Endodermal cell (in vitro differentiated cells): ENCODE data around the gene CHST1. TPM values are rescaled to one million over a fixed set of nuclear protein-coding genes. Genes with fewer than 3 reads are reported as not detected.

ENCODE experiments used
- DNase-seq: peaks from one replicate; pipeline ENCODE4 v3.0.0-alpha.2; 2017
- H3K27ac ChIP-seq: 2 replicates; pipeline ENCODE4 v1.5.1; 2013; ENCODE audit warnings: mild to moderate bottlenecking, low read depth, low read length, moderate library complexity
- H3K27me3 ChIP-seq: 2 replicates; pipeline ENCODE4 v1.6.1; 2013; ENCODE audit warnings: mild to moderate bottlenecking, low read length, moderate library complexity; ENCODE audit not compliant: insufficient read depth, control insufficient read depth, poor library complexity, severe bottlenecking
- H3K36me3 ChIP-seq: 2 replicates; pipeline ENCODE4 v1.7.0; 2013; ENCODE audit warnings: mild to moderate bottlenecking, low read length, moderate library complexity; ENCODE audit not compliant: control insufficient read depth, insufficient read depth
- H3K4me1 ChIP-seq: one replicate; pipeline ENCODE4 v1.7.0; 2013; ENCODE audit warnings: low read length; ENCODE audit not compliant: control insufficient read depth, insufficient read depth
- H3K4me3 ChIP-seq: 2 replicates; pipeline ENCODE4 v1.5.1; 2013; ENCODE audit warnings: mild to moderate bottlenecking, low read length, moderate library complexity
- H3K9ac ChIP-seq: 2 replicates; pipeline ENCODE4 v1.6.1; 2013; ENCODE audit warnings: mild to moderate bottlenecking, low read length, moderate library complexity; ENCODE audit not compliant: poor library complexity, severe bottlenecking; ENCODE audit errors: extremely low read depth
- H3K9me3 ChIP-seq: 2 replicates; pipeline ENCODE4 v1.6.1; 2013; ENCODE audit warnings: mild to moderate bottlenecking, low read length, moderate library complexity; ENCODE audit not compliant: control insufficient read depth
- H3K27ac Mint-ChIP-seq: 2 replicates; pipeline ENCODE4 v1.8.0; 2020; ENCODE audit warnings: mixed read lengths
- H3K27me3 Mint-ChIP-seq: 2 replicates; pipeline ENCODE4 v1.8.0; 2021; ENCODE audit warnings: mild to moderate bottlenecking, mixed read lengths; ENCODE audit not compliant: insufficient read depth
- H3K36me3 Mint-ChIP-seq: 2 replicates; pipeline ENCODE4 v1.8.0; 2020; ENCODE audit warnings: low read depth, mixed read lengths
- H3K4me1 Mint-ChIP-seq: 2 replicates; pipeline ENCODE4 v1.8.0; 2020; ENCODE audit warnings: mixed read lengths
- H3K4me3 Mint-ChIP-seq: 2 replicates; pipeline ENCODE4 v1.8.0; 2020; ENCODE audit warnings: mild to moderate bottlenecking, moderate library complexity, mixed read lengths
- H3K9me3 Mint-ChIP-seq: 2 replicates; pipeline ENCODE4 v1.8.0; 2020; ENCODE audit warnings: mild to moderate bottlenecking, mixed read lengths
- WGBS, 2 experiments: methylation state at CpG; one replicate each; pipeline versions ENCODE4 v1.1.5 to v1.1.7; 2013; ENCODE audit warnings: missing lambda C conversion rate in 2 of 2, mixed read lengths in 1 of 2; ENCODE audit not compliant: insufficient coverage in 1 of 2, insufficient read length in 1 of 2; 5-methylcytosine and 5-hydroxymethylcytosine counted together
- total RNA-seq, 2 donors: library from RNA; stranded (reverse); fragmentation: NEBNext Ultra II Directional in 1 of 2; extraction: Animal tissue kit (Norgen Biotek cat#: 25700) in 1 of 2; gene quantifications; 2 replicates in 1 of 2; 3 replicates in 1 of 2; pipeline ENCODE4 v1.2.1, GENCODE V29; 2021
- TF ChIP-seq, protein P1 (sequence below): fragments of 200-600 bp; sonication (generic); conservative IDR thresholded peaks from 2 replicates; pipeline ENCODE4 v1.5.0; 2021; ENCODE audit warnings: antibody characterized with exemption, mild to moderate bottlenecking

CHST1 gene
- total RNA-seq, 2 donors from 2014 or later: 0.95 to 1.6 TPM

DNA sequence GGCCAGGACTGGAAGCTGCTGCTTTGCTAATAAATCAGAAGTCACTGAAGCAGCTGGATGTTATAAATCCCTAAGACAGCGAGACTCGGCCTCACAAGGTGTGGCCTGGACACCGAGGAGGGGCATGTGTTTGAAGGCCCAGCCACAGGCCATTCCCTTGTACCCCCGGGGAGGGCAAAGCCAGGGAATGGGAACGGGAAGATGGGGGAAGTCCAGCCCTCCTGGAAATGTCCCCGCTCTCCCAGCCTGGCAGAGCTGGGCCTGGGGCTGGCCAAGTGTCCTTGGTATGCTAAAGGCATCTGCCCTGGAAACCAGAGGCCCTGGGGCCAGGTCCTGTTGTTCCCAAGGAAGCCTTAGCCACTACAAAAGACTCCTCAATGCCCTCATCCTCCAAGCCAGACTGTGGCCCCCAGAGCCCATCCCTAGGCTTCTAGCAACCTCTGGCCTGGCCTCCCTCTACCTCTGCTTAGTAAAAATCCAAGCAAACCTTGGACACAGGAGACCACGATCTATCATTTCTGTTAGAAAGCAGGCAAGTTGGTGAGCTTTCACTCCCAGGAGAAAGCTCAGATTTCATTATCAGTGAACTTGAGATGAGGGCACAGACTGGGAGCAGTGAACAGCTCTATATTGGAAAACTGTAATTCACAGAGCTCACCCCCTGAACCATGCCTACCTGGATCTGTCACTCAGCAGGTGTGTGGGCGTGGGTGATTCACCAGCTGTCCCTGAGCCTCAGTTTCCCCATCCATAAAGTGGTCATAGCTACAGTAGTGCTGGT is 11.0 kb downstream of the CHST1 start:
- H3K27ac Mint-ChIP-seq: no peak overlapping the region
- H3K27me3 Mint-ChIP-seq: peaks cover 8% of the 10 kb centered on the region
- H3K4me3 ChIP-seq: no peak overlapping the region
- H3K4me3 Mint-ChIP-seq: no peak overlapping the region
- no peaks in the 10 kb centered on the region for H3K36me3 ChIP-seq
- H3K4me1 Mint-ChIP-seq: peaks cover 3% of the 10 kb centered on the region
- H3K4me1 ChIP-seq: no peaks in the 10 kb centered on the region
- H3K27ac ChIP-seq: no peak overlapping the region
- H3K27me3 ChIP-seq: no peaks in the 10 kb centered on the region
- no peaks in the 10 kb centered on the region for H3K9me3 ChIP-seq
- WGBS, 2 experiments: 84 to 89% methylated on average over 6 to 8 of the region's 8 CpGs
- no peaks in the 10 kb centered on the region for H3K36me3 Mint-ChIP-seq
- no peak overlapping the region for H3K9ac ChIP-seq
- TF ChIP-seq, protein P1, sequence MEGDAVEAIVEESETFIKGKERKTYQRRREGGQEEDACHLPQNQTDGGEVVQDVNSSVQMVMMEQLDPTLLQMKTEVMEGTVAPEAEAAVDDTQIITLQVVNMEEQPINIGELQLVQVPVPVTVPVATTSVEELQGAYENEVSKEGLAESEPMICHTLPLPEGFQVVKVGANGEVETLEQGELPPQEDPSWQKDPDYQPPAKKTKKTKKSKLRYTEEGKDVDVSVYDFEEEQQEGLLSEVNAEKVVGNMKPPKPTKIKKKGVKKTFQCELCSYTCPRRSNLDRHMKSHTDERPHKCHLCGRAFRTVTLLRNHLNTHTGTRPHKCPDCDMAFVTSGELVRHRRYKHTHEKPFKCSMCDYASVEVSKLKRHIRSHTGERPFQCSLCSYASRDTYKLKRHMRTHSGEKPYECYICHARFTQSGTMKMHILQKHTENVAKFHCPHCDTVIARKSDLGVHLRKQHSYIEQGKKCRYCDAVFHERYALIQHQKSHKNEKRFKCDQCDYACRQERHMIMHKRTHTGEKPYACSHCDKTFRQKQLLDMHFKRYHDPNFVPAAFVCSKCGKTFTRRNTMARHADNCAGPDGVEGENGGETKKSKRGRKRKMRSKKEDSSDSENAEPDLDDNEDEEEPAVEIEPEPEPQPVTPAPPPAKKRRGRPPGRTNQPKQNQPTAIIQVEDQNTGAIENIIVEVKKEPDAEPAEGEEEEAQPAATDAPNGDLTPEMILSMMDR: no peak
- DNase-seq: peak; percentile 45
- no peaks in the 10 kb centered on the region for H3K9me3 Mint-ChIP-seq

DNA sequence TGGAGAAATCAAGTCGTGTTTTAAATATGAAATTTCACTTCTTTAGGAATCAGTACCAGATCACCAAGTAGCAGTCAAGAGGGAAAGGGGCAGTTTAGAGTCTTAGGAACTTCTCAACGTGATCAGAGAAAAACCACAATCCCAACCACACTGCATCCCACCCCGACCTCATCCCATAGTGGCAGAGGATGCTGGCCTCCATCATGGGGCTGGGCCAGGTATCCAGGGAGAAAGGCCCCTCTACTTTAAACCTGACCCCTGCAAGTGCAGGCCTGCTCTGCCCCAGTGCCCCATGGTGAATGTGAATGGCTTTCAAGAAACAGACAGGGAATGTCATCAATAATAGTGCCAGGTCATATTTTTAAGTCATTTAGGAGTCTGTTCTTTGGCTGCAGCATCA is 12.1 kb downstream of the CHST1 start:
- Mint-ChIP-seq H3K9me3 (no peaks in the 10 kb centered on the region), H3K27me3 (peaks cover 8% of the 10 kb centered on the region), H3K4me3 (no peak overlapping the region), H3K36me3 (no peaks in the 10 kb centered on the region), H3K27ac (no peak overlapping the region), H3K4me1 (peaks cover 3% of the 10 kb centered on the region)
- H3K9me3 ChIP-seq: no peaks in the 10 kb centered on the region
- DNase-seq: no peak
- no peaks in the 10 kb centered on the region for H3K27me3 ChIP-seq
- H3K4me1 ChIP-seq: no peaks in the 10 kb centered on the region
- WGBS, 2 experiments: 80 to 100% methylated on average over 1 to 3 of the region's 3 CpGs
- H3K36me3 ChIP-seq: no peaks in the 10 kb centered on the region
- no peak overlapping the region for H3K27ac ChIP-seq
- H3K4me3 ChIP-seq: no peak overlapping the region
- no peak overlapping the region for H3K9ac ChIP-seq
- TF ChIP-seq, protein P1: no peak

DNA sequence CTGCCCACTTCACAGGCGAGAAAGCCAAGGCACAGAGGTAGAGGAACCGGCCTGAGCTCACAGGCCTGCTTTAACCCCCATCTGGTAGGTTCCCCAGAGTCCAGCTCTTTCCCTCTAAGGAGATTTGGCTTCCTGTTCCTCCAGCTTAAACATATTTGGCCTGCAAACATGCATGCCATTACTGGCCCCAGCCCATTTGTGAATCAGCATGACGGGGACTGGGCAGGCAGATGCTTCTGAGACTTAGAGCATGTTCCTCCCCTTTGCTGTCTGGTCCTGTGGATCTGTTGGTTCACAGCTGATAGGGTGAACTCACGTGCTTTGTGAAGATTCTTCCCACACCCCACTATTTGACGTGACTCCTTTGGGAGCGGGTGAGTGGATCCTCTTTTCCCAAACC is 12.6 kb downstream of the CHST1 start:
- H3K9me3 ChIP-seq: no peaks in the 10 kb centered on the region
- H3K4me1 ChIP-seq: no peaks in the 10 kb centered on the region
- Mint-ChIP-seq H3K9me3 (no peaks in the 10 kb centered on the region), H3K36me3 (no peaks in the 10 kb centered on the region), H3K4me1 (peaks cover 3% of the 10 kb centered on the region), H3K27ac (no peak overlapping the region), H3K4me3 (no peak overlapping the region), H3K27me3 (peaks cover 8% of the 10 kb centered on the region)
- no peak overlapping the region for H3K4me3 ChIP-seq
- no peaks in the 10 kb centered on the region for H3K27me3 ChIP-seq
- H3K36me3 ChIP-seq: no peaks in the 10 kb centered on the region
- H3K9ac ChIP-seq: no peak overlapping the region
- DNase-seq: no peak
- TF ChIP-seq, protein P1: no peak
- no peak overlapping the region for H3K27ac ChIP-seq
- WGBS, 2 experiments: 96 to 97% methylated on average over 6 of the region's 6 CpGs
